HL-60 (cell line): Measurements from ENCODE around the gene TENT4A.
A peak's percentile ranks its signal among the peaks of the same experiment; 100 is the strongest.

Source experiments
- DNase-seq, 2 experiments: peaks; one replicate each; pipeline ENCODE4 v3.0.0-alpha.2; 2010 to 2020; ENCODE audit warnings: low read depth in 1 of 2, low spot score in 1 of 2
- H3K27ac ChIP-seq: fragments of 250-450 bp; sonication (Bioruptor Pico); replicated peaks from 2 replicates; pipeline ENCODE4 v1.5.1; 2020; ENCODE audit warnings: mild to moderate bottlenecking, moderate library complexity
- H3K27me3 ChIP-seq: fragments of 250-450 bp; sonication (Bioruptor Pico); 2 replicates; pipeline ENCODE4 v1.5.1; 2021; ENCODE audit warnings: mild to moderate bottlenecking, moderate library complexity; ENCODE audit not compliant: insufficient read depth, poor library complexity, severe bottlenecking
- H3K4me3 ChIP-seq: replicated peaks from 2 replicates; pipeline ENCODE4 v1.5.1; 2011; ENCODE audit warnings: mild to moderate bottlenecking, control low read depth, low read length; ENCODE audit not compliant: insufficient read depth
- CTCF ChIP-seq: IDR thresholded peaks from one replicate; pipeline ENCODE4 v1.5.1; 2011; ENCODE audit warnings: low read length, control low read depth, inconsistent platforms; ENCODE audit not compliant: insufficient read depth
- GABPA ChIP-seq: IDR thresholded peaks from 2 replicates; pipeline ENCODE4 v1.6.1; 2012; ENCODE audit warnings: low read depth
- POLR2AphosphoS5 ChIP-seq: IDR thresholded peaks from 2 replicates; pipeline ENCODE4 v1.6.1; 2012; ENCODE audit warnings: low read depth
- REST ChIP-seq: IDR thresholded peaks from 2 replicates; pipeline ENCODE4 v1.6.1; 2012; ENCODE audit warnings: low read depth; ENCODE audit not compliant: insufficient replicate concordance
- SPI1 ChIP-seq: IDR thresholded peaks from 2 replicates; pipeline ENCODE4 v1.6.1; 2012; ENCODE audit warnings: low read depth, mild to moderate bottlenecking, borderline replicate concordance

Gene TENT4A

GRCh38 chr5:6729386-6730310 lies 16.4 kb downstream of the TENT4A start:
- H3K27me3 ChIP-seq: no peaks in the 10 kb centered on the region
- DNase-seq: peak in 1 of 2 experiments; percentile 74
- TF ChIP-seq GABPA (no peak), CTCF (no peak), POLR2AphosphoS5 (peak; percentile 79), REST (no peak), SPI1 (0 out of 2 replicates have a peak, but pooled peaks have one; percentile 4)
- H3K4me3 ChIP-seq: no peak overlapping the region
- H3K27ac ChIP-seq: no peak overlapping the region

- Histone ChIP-seq H3K27me3 (no peaks in the 10 kb centered on the region), H3K27ac (no peak overlapping the region), H3K4me3 (no peak overlapping the region)
- DNase-seq: no peak
- TF ChIP-seq CTCF (no peak), POLR2AphosphoS5 (no peak), SPI1 (no peak), REST (no peak), GABPA (no peak)
Measured at GRCh38 chr5:6730407-6730806, 17.2 kb downstream of the TENT4A start.

- Histone ChIP-seq H3K27ac (no peak overlapping the region), H3K27me3 (no peaks in the 10 kb centered on the region), H3K4me3 (no peak overlapping the region)
- no peak for DNase-seq
- TF ChIP-seq POLR2AphosphoS5 (no peak), REST (no peak), GABPA (no peak), SPI1 (no peak), CTCF (no peak)
Measured at GRCh38 chr5:6730807-6731206, 17.6 kb downstream of the TENT4A start.
